HG03565 (cell line): ENCODE measurements around the gene GPR78.

Experiments used
- ATAC-seq: cut with Tn5 transposase; IDR thresholded peaks from one replicate; pipeline ENCODE4 v1.9.1; 2021; ENCODE audit warnings: mild to moderate bottlenecking, moderate library complexity; ENCODE audit not compliant: unreplicated experiment

Gene GPR78

DNA sequence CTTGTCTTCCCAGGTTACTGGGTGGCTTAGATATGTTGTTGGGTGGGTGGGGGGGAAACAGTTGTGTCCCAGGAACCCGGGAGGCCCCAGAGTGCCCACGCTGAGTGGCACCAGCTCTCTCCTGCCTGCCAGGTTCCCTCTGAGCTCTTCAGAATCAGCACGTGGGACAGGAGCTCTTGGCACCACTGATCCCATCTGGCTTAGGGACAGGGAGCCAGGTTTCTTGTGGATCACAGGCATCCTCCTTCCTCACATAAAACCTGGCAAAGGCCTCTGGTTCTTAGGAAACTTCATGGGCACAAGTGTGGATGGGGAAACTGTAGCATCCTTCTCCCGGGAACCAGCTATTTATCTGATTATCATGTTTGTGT lies 3.4 kb downstream of the GPR78 start:
- ATAC-seq: no peak

DNA sequence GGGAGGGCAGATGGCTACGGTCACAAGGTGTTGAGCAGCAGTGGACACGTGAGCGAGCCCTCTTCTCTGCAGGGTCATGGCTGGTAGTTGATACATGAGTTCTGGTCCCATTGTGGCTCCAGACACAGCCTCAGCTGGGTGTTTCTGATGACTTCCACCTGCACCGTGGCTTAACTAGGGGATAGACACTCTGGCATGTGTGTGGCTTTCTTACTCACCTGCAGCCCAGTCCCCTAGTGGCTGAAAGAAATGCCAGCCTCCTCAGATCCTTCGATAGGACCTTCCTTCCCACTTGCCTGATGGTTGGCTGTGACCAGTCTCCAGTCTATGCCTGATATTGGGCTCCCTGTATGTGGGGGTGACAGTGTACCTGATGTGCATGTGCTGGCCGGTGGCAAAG lies 5.0 kb downstream of the GPR78 start:
- no peak for ATAC-seq

DNA sequence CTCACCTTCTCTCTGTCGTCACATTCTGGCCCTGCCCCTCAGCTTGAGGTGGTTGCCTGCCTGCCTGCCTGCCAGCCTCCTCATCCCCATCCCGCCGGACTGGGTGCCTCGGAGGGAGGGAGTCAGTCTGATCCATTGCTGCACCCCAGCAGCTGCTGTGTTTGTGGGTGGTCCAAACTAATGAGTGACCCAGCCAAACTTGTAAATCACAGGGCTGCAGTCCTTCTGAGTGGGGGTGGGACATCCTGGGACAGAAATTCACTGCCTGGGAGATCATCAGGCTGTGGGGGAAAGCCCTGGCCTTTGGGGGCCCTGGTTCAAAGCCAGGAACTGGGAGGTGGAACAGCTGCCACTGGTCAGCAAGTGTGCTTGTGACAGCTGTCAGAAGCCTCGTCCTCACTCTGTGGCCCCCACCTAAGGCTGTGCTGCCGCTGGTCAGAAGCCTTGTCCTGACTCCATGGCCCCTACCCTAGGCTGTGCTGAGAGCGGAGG lies 5.6 kb downstream of the GPR78 start:
- no peak for ATAC-seq

DNA sequence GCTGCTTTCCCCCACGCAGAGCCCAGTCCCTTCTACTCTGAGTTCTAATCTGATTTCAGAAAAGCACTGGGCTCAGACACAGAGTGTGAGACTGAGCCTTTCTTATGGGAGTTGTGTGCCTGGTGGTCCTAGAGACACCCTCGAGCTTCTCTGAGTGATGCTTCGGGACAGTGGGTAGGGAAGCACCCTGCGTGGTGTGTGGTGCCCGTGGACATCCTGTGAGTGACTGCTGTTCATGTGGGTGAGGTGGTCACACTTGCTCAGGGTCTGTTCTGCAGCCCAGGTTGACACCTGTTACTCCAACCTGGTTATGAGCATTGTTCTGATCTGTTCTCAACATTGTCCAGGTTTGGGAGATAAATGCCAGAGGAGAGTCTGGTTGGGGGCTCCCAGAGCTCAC lies 6.1 kb downstream of the GPR78 start:
- ATAC-seq: no peak

DNA sequence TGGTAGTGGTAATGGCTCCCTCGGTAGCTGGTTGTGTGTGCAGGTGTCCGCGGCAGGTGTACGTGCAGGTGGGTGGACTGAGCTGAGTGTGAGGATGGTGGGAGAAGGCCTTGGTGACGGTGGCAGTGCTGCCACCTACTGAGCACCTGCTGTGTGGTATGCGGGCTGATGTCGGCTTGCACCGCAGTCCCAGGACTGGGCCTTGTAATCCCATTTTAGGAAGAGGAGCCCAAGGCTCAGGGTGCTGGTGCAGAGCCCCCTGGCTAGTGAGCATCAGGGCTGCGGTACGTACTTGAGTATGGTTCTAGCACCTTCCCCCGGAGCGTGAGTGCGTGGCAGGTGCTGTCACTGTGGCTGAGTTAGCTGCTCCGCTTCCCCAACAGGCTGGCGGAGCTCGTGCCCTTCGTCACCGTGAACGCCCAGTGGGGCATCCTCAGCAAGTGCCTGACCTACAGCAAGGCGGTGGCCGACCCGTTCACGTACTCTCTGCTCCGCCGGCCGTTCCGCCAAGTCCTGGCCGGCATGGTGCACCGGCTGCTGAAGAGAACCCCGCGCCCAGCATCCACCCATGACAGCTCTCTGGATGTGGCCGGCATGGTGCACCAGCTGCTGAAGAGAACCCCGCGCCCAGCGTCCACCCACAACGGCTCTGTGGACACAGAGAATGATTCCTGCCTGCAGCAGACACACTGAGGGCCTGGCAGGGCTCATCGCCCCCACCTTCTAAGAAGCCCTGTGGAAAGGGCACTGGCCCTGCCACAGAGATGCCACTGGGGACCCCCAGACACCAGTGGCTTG lies 6.7 kb downstream of the GPR78 start:
- no peak for ATAC-seq

DNA sequence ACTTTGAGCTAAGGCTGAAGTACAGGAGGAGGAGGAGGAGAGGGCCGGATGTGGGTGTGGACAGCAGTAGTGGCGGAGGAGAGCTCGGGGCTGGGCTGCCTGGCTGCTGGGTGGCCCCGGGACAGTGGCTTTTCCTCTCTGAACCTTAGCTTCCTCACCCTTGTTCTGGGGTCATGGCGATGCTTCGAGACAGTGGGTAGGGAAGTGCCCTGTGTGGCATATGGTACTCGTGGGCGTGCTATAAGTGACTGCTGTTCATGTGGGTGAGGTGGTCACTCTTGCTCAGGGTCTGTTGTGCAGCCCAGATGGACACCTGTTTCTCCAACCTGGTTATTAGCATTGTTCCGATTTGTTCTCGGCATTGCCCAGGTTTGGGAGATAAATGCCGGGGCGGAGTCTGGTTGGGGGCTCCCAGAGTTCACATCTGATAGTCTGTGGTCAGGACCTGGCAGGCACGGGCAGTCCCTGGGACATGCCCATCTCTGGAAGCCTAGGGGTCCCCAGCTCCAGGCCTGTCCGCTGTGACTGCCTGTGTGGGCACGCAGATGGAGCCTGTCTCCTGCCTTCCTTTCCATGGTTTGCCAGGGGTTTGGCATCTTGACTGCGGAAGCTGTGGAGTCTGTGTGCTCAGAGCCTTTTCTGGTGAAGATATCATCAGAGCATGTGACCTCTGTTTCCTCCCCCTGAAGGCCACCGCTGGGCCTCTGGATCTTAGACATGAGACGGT lies 7.4 kb downstream of the GPR78 start:
- no peak for ATAC-seq

DNA sequence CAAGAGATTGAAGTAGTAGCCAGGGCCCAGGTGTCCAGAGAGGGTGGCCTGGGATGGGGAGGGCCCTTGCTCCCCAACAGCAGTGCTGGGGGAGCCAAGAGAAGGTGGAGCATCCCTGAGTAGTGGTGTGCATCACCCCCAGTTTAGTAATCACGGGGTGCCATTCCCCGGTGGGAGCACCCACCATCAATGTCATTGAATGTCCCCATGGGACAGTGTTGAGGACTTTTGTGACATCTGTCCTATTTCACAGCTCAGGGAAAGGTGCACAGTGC lies 7.9 kb downstream of the GPR78 start:
- no peak for ATAC-seq

DNA sequence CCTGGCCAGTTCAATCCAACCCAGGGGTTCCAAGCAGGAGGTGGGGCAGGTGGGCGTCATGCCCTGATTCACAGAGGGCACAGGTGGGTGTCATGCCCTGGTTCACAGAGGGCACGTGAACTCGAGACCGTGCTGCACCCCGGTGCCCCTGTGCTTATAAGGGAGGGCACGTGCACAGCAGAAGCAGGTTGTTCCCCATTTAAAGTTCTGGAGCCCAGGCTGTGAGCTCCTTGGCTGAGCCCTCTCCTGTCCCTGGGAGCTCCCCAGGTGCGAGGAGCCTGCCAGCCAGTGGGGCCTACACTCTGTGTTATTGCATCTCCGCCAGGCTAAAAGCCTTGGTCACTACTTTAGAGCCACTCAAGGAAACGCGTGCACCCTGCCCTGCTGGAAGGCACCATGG lies 9.1 kb downstream of the GPR78 start:
- ATAC-seq: no peak

DNA sequence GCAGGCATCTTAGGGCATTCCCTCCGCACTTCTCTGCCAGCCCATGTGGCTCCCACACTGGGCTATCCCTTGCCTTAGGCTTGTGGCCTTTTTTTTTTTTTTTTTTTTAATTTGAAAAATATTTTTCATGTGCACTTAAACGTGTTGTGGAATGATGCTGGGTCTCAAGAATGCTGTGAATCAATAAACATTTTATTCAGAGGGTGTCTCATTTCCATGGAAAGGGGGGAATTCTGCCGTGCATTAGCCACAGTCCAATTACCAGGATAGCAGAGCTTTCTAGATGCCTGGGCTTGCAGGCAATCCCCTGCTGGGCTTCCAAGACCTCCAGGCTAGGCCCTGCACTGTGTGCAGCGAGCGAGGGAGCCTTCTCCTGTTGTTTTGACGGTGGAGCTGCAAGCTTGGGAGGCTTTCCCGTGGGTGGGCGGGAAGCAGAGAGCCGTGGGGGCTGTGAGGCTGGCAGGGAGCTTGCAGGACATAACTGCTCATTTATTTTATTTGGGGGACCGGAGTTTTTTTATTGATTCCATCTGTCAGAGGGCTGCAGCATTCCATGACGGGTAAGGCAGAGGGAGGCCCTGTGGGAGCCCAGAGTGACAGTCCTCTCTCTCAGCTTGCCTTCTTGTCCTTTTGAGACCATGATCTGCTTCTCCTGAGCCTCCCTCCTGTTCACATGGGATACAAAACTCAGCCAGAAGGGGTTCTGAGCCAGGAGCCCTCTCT lies 9.8 kb downstream of the GPR78 start:
- ATAC-seq: no peak

DNA sequence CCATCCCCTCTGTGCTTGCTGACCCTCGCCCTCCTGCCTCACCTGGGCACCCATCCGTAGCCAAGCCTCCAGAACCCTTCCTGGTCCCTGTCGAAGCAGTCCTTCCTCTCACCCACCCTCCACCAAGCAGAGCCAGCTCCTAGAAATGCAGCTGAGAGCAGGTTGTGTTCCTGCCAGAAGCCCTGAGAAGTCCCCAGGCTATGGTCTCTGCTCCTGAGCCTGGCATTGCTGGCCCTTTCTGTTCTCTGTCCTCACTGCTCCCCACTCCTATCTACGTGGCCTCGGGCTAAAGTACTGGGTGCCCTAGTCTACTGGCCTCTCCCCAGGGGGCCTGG lies 10.3 kb downstream of the GPR78 start:
- no peak for ATAC-seq

DNA sequence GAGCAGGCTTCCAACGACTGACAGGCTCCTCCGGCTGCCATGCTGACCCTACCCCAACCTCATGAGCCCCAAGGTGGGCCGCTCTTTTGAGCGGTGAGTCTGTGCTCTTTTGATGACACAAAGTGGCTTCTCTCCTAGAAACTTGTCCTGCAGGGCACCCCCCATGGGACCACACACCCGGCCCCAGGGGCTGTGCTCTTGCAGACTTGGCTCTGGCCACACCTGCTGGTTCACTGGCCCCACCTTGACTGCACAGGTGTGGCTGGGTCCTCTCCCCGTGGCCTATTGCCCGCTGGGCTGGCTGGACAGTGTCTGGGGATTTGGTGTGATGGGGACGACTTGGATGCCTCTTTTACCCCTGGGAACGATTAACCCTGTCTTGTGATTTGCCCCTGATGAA lies 10.9 kb downstream of the GPR78 start:
- no peak for ATAC-seq

DNA sequence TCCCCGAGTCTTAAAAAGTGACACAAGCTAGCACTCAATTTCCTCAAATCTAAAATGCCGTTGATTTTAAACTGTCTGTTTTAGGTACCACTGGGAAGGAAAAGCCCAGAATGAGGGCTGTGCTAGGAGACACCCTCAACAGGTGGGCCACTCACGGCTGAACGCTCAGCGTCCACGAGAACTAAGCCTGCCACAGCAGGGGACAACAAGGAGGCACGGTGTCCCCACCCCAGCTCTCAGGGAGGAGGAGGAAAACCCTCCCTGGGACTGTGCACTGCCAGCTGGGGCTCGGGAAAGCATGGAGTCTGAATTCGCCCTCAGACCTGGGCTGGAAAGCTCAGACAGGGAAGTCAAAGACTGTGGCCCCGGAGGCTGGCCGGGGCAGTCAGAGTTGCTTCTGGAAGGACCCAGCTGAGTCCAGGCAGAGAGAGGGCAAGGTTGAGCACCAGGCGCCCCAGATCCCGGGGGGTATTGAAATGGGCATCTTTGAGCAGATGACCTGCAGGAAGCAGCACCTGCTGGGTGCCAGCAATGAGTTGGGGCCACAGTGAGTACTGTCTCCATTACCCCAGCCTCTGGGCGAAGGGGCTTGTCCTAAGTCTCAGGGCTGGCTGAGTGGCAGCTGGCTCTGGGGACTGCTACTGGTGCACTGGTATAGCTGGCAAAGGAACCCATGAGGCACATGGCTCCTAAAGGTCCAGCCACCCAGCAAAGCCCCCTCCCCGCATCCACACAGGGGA lies 11.6 kb downstream of the GPR78 start:
- ATAC-seq: no peak

DNA sequence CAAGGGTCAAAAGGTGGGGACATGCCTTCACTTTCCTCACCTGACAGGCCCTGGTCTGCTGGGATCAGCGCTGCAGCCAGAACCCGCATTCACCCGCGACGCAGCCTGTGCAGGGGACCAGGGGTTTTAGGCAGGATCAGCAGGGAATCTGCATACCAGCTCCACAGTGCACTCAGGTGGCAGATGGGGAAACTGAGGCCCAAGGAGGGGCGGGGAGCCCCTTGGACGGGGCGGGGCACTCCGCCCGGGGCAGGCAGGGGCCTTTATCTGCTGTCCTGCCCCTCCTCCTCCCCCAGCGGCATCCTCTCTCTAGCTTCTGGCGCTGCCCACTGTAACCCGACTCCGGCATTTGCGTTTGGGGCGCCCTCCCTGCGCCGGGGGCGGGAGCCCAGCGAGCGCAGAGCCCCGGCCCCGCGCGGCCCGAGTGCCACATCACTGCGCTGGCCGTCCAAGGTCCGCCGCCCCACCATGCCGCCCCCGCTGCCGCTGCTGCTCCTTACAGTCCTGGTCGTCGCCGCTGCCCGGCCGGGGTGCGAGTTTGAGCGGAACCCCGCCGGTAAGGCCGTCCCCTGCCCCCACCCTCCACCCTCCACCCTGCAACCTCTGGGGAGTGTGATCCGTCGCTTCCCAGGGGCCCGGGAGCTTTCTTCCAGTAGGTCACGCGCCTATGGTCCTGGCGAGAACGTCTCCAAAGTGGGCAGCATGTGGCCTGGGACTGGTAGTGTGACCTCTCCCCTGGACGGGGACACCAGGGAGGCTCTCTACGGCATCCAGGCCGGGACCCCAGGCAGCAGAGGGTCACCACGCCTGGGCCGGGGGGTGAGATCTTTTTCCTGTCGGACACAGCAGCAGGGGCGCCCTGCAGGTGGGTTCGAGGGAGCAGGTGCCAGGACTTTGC lies 12.4 kb downstream of the GPR78 start, which contains the start of gene CPZ:
TSS of gene CPZ (plus strand) at position 400 of the 898 bp plus-strand sequence. CDS start at position 469, 69 bp downstream.
- no peak for ATAC-seq

DNA sequence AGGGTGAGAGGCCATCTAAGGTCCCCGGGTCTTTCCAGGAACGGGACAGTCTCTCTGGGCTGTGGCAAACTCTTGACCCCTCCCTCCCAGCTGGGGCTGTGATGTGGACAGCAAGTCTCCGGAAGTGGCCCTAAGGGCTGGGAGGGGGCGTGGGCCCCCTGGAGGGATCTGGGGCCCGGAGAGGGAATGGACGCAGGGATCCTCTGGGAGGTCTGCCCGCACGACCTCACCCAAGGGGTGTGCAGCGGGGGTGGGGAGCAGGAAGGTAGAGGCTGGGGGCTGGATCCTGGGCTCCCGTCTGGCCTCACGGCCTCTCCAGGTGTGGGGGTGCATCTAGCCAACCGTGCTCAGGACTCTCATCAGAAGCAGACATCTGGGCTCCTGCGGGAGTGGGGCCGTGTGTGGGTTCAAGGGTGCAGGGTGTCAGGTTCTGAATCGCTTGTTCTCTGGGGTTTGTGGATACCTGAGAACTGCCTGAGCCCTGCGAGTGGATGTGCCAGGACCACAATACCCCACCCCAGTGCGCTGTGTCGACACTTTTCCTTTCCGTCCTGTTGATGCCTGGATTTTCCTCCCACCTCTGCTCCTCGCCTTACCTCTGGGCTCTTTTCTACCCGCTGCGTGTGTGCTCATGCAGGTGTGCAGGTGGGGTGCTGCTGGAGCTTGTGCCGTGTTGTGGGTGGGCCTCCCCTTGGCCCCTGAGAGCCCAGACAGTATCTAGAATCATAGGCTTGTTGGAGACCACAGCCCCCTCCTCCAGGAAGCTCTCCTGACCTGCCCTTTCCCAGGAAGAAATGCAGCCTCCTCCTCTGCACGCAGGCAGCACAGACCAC lies 13.3 kb downstream of the GPR78 start:
- no peak for ATAC-seq

DNA sequence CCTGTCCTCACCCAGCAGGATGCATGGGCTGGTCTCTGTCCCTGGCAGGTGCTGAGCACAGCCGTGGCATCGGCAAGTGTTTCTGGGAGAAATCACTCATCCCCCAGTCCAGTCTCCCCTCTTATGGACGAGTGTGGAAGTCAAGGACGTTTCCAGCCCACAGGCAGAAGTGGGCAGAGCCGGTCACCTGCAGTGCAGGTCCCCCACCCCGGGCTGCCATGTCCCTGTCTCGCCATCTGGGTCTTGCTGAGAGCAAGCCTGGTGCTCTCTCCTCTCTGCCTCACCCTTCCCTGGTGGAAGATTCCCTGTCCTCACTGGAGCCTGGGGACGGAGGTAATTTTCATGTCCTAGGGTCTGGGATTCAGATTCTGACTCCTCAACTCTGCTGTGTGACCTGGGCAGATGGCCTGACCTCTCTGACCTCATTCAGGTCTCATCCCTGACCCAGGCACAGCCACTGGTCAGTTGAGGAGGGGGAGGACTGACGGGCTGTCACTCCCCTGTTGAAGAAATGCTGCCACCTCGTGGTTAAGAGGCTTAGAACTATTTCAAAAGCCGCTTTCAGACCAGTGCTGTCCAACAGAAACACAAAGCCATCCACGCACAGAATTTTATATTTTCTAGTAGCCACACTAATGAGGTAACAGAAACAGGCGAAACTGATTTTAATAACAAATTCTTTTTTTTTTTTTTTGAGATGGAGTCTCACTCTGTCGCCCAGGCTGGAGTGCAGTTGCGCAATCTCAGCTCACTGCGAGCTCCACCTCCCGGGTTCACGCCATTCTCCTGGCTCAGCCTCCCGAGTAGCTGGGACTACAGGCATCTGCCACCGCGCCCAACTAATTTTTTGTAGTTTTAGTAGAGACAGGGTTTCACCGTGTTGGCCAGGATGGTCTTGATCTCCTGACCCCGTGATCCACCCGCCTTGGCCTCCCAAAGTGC lies 14.2 kb downstream of the GPR78 start:
- ATAC-seq: no peak

DNA sequence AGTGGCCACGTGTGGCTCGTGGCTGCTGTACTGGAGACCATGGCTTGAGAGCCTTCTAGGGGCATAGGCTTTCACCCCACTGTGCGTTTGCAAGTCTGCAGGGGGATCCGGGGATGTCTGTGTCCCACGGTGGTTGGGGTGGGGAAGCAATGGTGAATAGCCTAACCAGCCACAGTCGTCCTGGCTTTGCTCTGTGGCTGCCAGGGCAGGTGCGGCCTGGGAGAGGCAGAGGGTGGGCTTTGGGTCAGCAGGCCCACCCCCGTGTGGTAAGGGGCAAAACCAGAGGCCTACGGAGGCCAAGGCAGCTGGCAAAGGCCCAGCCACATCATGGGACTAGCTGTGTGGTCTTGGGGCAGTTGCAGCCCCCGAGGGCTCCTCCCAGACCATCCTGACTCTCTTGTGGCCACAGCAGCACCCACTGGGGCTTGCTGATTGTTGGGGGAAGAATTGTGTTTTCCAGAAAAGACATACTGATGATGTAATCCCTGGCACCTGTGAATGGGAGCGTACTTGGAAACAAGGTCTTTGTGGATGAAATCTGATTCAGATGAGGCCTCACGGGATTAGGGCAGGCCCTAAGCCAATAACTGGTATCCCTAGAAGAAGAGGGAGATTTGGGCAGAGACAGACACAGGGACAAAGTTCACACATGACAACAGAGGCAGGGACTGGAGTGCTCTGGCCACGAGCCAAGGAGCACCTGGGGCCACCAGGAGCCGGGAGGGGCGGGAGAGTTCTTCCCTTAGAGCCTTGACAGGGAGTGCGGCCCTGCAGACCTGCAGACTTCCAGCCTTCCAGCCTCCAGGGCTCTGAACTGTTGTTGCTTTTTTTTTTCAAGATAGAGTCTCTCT lies 15.3 kb downstream of the GPR78 start:
- ATAC-seq: no peak

DNA sequence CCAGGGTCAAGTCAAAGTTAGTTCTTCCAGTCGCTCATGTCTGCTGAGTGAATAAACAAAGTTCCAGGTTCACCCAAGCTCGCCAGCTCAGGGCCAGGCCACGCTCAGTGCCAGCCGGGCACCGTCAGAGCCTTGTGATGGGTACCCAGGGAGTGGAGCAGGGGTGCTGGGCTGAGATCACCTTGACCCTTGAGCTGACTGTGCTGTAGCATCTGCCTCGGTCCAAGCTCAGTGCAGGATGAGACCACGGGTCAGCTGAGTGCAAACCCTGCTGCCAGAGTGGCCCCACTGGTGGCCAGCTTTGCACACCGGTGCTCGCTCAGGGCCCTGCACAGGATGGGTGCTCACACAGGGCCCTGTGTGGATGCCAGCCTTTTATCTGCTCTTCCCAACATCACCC lies 16.7 kb downstream of the GPR78 start:
- ATAC-seq: no peak
